ENCODE results near the gene MVK. TPM values are rescaled to one million over a fixed set of nuclear protein-coding genes. Genes with fewer than 3 reads are reported as not detected.

Gene MVK
- total RNA-seq, 4 donors from 2014 or later: 20.9 to 52.0 (median 30.5) TPM

DNA sequence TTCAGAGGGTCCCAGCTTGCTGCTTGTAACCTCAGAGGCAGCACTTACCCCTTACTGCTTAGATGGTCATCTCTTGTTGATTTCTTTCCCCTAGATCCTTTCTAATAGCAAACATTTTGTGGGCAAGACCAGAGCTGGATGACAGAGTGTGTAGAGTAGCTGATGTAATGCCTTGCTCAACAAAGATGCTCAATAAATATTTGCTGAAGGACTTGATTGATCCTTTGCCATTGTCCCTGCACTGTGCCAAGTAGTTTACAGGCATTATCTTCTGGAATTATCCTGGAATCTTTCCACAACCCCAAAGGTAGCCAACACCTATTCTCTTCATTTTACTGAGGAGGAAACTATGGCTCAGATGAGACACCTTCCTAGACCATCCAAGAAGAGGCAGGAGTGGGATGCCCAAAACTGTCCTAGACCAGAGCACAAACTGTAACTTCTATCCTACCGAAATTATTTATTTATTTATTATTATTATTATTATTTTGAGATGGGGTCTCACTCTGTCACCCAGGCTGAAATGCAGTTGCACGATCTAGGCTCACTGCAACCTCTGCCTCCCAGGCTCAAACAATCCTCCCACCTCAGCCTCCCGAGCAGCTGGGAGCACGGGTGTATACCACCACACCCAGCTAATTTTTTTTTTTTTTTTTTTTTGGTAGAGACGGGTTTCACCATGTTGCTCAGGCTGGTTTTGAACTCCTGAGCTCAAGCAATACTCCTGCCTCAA, 1.7 kb upstream of the MVK start:
- Histone ChIP-seq H3K9me3 (no peaks in the 10 kb centered on the region), H3K4me3 (no peak overlapping the region), H3K36me3 (peaks cover 0 to 52% (median 0%) of the 10 kb centered on the region in 3 donors), H3K27me3 (no peaks in the 10 kb centered on the region), H3K4me1 (peaks cover 0 to 26% (median 9%) of the 10 kb centered on the region in 4 donors), H3K27ac (peak overlapping the region in 2 of 4 donors; percentile 89 to 94)
- WGBS, 2 donors: 73 to 77% methylated on average over 5 of the region's 5 CpGs
- DNase-seq (ENCODE audit: low spot score in 2 of 2): no peak
- TF ChIP-seq CTCF (IDR thresholded peaks at IDR 0.05) (no peak), EP300 (IDR thresholded peaks at IDR 0.05) (no peak), POLR2A (IDR thresholded peaks at IDR 0.05) (no peak)

DNA sequence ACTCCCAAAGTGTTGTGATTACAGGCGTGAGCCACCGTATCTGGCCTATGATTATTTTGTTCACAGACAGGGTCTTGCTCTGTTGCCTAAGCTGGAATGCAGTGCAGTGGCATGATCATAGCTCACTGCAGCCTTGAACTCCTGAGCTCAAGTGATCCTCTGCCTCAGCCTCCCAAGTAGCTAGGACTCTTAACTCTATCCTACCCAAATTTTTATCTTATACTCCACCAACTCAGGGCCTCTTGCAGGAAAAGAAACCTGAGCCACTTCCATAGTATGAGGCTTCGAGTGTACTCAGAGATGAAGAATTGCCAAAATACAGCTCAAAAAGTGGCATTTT, 1.1 kb upstream of the MVK start:
- Histone ChIP-seq H3K4me3 (peak overlapping the region; percentile 67 to 96 (median 80)), H3K27ac (peak overlapping the region in 3 of 4 donors; percentile 85 to 94 (median 89)), H3K9me3 (no peaks in the 10 kb centered on the region), H3K36me3 (peaks cover 0 to 52% (median 2%) of the 10 kb centered on the region in 3 donors), H3K4me1 (peaks cover 0 to 26% (median 9%) of the 10 kb centered on the region in 4 donors), H3K27me3 (no peaks in the 10 kb centered on the region)
- TF ChIP-seq EP300 (IDR thresholded peaks at IDR 0.05) (no peak), POLR2A (IDR thresholded peaks at IDR 0.05) (no peak)
- WGBS, 2 donors: 50 to 56% methylated on average over 3 of the region's 3 CpGs
- DNase-seq (ENCODE audit: low spot score in 2 of 2): no peak

DNA sequence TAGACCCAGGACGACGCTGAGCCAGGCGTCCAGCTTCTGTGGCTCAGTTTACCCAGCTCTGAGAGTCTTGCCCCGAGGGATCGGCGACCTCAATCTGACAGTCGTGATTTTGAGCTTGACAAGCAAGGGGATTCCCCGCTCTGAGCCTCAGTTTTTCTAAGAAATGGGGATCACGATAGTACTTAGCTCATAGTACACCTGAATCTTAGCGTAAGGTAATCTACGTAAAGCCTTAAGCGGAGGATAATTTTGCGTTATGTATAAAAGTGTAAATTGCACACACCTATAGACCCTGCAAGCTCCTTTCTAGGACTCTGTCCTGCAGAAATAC, 285 bp downstream of the MVK start:
- H3K27me3 ChIP-seq: no peaks in the 10 kb centered on the region
- DNase-seq (ENCODE audit: low spot score in 2 of 2): no peak

DNA sequence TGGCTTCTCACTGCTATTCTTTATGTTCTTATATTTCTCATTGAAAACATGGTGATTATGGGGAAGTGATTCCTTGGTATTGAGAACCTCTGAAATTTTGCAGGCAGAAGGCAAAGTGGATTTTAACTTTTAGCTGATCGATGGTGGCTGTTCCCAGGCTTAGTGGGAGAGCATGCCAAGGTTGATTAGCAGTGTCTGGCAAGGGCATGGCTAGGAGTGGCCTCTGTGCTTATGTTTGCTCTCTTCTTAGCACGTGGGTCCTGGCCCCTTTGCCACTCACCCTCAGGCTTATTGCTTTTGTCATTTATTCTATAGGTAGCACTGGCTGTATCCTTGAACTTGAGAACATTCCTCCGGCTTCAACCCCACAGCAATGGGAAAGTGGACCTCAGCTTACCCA, 2.1 kb downstream of the MVK start:
- WGBS, 2 donors: 85 to 86% methylated on average over 3 of the region's 3 CpGs
- DNase-seq (ENCODE audit: low spot score in 2 of 2): no peak
- Histone ChIP-seq H3K9me3 (no peaks in the 10 kb centered on the region), H3K4me1 (peaks cover 0 to 26% (median 9%) of the 10 kb centered on the region in 4 donors), H3K4me3 (no peak overlapping the region), H3K36me3 (peaks cover 2 to 52% (median 7%) of the 10 kb centered on the region in 3 donors), H3K27ac (no peak overlapping the region), H3K27me3 (no peaks in the 10 kb centered on the region)
- TF ChIP-seq CTCF (IDR thresholded peaks at IDR 0.05) (no peak), EP300 (IDR thresholded peaks at IDR 0.05) (no peak), POLR2A (IDR thresholded peaks at IDR 0.05) (no peak)

More for the DNA sequence above, 285 bp downstream of the MVK start:
- Histone ChIP-seq H3K4me3 (peak overlapping the region; percentile 54 to 96 (median 80)), H3K4me1 (peaks cover 0 to 26% (median 9%) of the 10 kb centered on the region in 4 donors), H3K27ac (peak overlapping the region; percentile 28 to 94 (median 66)), H3K9me3 (no peaks in the 10 kb centered on the region), H3K36me3 (peaks cover 0 to 52% (median 2%) of the 10 kb centered on the region in 3 donors)
- no peak for TF ChIP-seq EP300 (IDR thresholded peaks at IDR 0.05)
- no peak for TF ChIP-seq POLR2A (IDR thresholded peaks at IDR 0.05)
- TF ChIP-seq CTCF (IDR thresholded peaks at IDR 0.05): no peak
- 1% methylated on average over 13 of the region's 13 CpGs for WGBS, 2 donors

- Histone ChIP-seq H3K36me3 (peaks cover 2 to 67% (median 7%) of the 10 kb centered on the region in 3 donors), H3K4me1 (peaks cover 0 to 19% (median 9%) of the 10 kb centered on the region in 4 donors), H3K9me3 (no peaks in the 10 kb centered on the region), H3K4me3 (no peak overlapping the region), H3K27me3 (no peaks in the 10 kb centered on the region), H3K27ac (no peak overlapping the region)
- TF ChIP-seq EP300 (IDR thresholded peaks at IDR 0.05) (no peak), CTCF (IDR thresholded peaks at IDR 0.05) (no peak), POLR2A (IDR thresholded peaks at IDR 0.05) (no peak)
- no peak for DNase-seq (ENCODE audit: low spot score in 2 of 2)
- 88 to 92% methylated on average over 1 of the region's 1 CpG for WGBS, 2 donors
Observed at GRCh38 chr12:109577311-109577710, 3.7 kb downstream of the MVK start.

Measured in tibial nerve (tissue), 4 donors.